Loucy (cell line): ENCODE results near the gene OLAH.
A peak's percentile ranks its signal among the peaks of the same experiment; 100 is the strongest.

Experiments used
- H2AFZ ChIP-seq: fragments of 200-600 bp; sonication (generic); 2 replicates; pipeline ENCODE4 v1.6.0; 2016; ENCODE audit warnings: antibody characterized with exemption, mild to moderate bottlenecking, low read length, moderate library complexity
- H3F3A ChIP-seq: fragments of 200-600 bp; 2 replicates; pipeline ENCODE4 v1.6.0; 2016; ENCODE audit warnings: antibody characterized with exemption, low read depth, mild to moderate bottlenecking
- H3K27me3 ChIP-seq: fragments of 200-600 bp; sonication (generic); 2 replicates; pipeline ENCODE4 v1.6.1; 2014; ENCODE audit warnings: low read length, mild to moderate bottlenecking; ENCODE audit not compliant: insufficient read depth, poor library complexity, severe bottlenecking
- H3K36me3 ChIP-seq: fragments of 200-600 bp; sonication (generic); 2 replicates; pipeline ENCODE4 v1.6.1; 2016; ENCODE audit warnings: low read length; ENCODE audit not compliant: insufficient read depth
- H3K4me1 ChIP-seq: fragments of 200-600 bp; sonication (generic); 2 replicates; pipeline ENCODE4 v1.5.1; 2014; ENCODE audit warnings: low read length, mild to moderate bottlenecking; ENCODE audit not compliant: insufficient read depth, poor library complexity, severe bottlenecking
- H3K4me2 ChIP-seq: fragments of 200-600 bp; sonication (generic); 2 replicates; pipeline ENCODE4 v1.6.0; 2014; ENCODE audit warnings: antibody characterized with exemption, low read length, low read depth, mild to moderate bottlenecking; ENCODE audit not compliant: poor library complexity, severe bottlenecking
- H3K4me3 ChIP-seq: fragments of 200-600 bp; sonication (generic); 2 replicates; pipeline ENCODE4 v1.5.1; 2014; ENCODE audit warnings: low read length, mild to moderate bottlenecking, mixed read lengths; ENCODE audit not compliant: poor library complexity, severe bottlenecking
- H3K79me2 ChIP-seq: fragments of 200-600 bp; sonication (generic); 2 replicates; pipeline ENCODE4 v1.6.1; 2014; ENCODE audit warnings: low read length; ENCODE audit not compliant: insufficient read depth
- H3K9ac ChIP-seq: fragments of 200-600 bp; sonication (generic); 2 replicates; pipeline ENCODE4 v1.6.0; 2014; ENCODE audit warnings: mild to moderate bottlenecking, low read depth, low read length, moderate library complexity; ENCODE audit not compliant: poor library complexity, severe bottlenecking
- H3K9me2 ChIP-seq: fragments of 200-600 bp; sonication (generic); replicated peaks from 2 replicates; pipeline ENCODE4 v1.6.1; 2016; ENCODE audit warnings: low read depth, low read length, mixed read lengths
- H3K9me3 ChIP-seq: fragments of 200-600 bp; sonication (generic); 2 replicates; pipeline ENCODE4 v1.6.1; 2014; ENCODE audit warnings: mild to moderate bottlenecking, antibody characterized with exemption, low read length, low read depth; ENCODE audit not compliant: insufficient read depth
- H4K20me1 ChIP-seq: fragments of 200-600 bp; sonication (generic); 2 replicates; pipeline ENCODE4 v1.6.0; 2014; ENCODE audit warnings: antibody characterized with exemption, low read length, mild to moderate bottlenecking; ENCODE audit not compliant: insufficient read depth, poor library complexity, severe bottlenecking
- CTCF ChIP-seq: fragments of 200-600 bp; sonication (generic); conservative IDR thresholded peaks from 2 replicates; pipeline ENCODE4 v1.5.1; 2014; ENCODE audit warnings: mild to moderate bottlenecking, antibody characterized with exemption, low read length
- EZH2phosphoT487 ChIP-seq: fragments of 200-600 bp; IDR thresholded peaks from 2 replicates; pipeline ENCODE4 v1.6.1; 2018; ENCODE audit warnings: antibody characterized with exemption, mild to moderate bottlenecking, moderate library complexity, borderline replicate concordance

Gene OLAH

GRCh38 chr10:15103513-15103912 lies 59.8 kb downstream of the OLAH start:
- H3F3A ChIP-seq, result no peaks in the 10 kb centered on the region
- H3K4me3 ChIP-seq, result no peak overlapping the region
- no peak overlapping the region for H2AFZ ChIP-seq
- peaks cover 17% of the 10 kb centered on the region for H3K4me1 ChIP-seq
- peaks cover 34% of the 10 kb centered on the region; the same call in 1 of the 2 replicates for H3K36me3 ChIP-seq
- H3K4me2 ChIP-seq, result no peak overlapping the region
- H3K9me2 ChIP-seq, result no peaks in the 10 kb centered on the region
- TF ChIP-seq CTCF (no peak), EZH2phosphoT487 (no peak)
- no peaks in the 10 kb centered on the region for H3K27me3 ChIP-seq
- no peaks in the 10 kb centered on the region for H3K9me3 ChIP-seq
- peaks cover 34% of the 10 kb centered on the region for H3K79me2 ChIP-seq
- H4K20me1 ChIP-seq, result peaks cover 6% of the 10 kb centered on the region
- H3K9ac ChIP-seq, result no peak overlapping the region

- Histone ChIP-seq H4K20me1 (no peaks in the 10 kb centered on the region), H3K4me1 (no peaks in the 10 kb centered on the region), H3K36me3 (peaks cover 56% of the 10 kb centered on the region; the same call in 1 of the 2 replicates), H3F3A (no peaks in the 10 kb centered on the region), H3K79me2 (peaks cover 4% of the 10 kb centered on the region; the same call in 1 of the 2 replicates), H3K27me3 (no peaks in the 10 kb centered on the region), H2AFZ (no peak overlapping the region), H3K9me3 (no peaks in the 10 kb centered on the region), H3K9ac (no peak overlapping the region), H3K4me2 (no peak overlapping the region), H3K9me2 (no peaks in the 10 kb centered on the region), H3K4me3 (no peak overlapping the region)
- TF ChIP-seq CTCF, result peak; percentile 99
- no peak for TF ChIP-seq EZH2phosphoT487
Measured at GRCh38 chr10:15106352-15107013, 62.7 kb downstream of the OLAH start.

- H3K4me3 ChIP-seq, result no peak overlapping the region
- peaks cover 5% of the 10 kb centered on the region; the same call in 1 of the 2 replicates for H3K79me2 ChIP-seq
- H3K9ac ChIP-seq, result no peak overlapping the region
- peaks cover 5% of the 10 kb centered on the region; the same call in 1 of the 2 replicates for H3K9me3 ChIP-seq
- H4K20me1 ChIP-seq, result no peaks in the 10 kb centered on the region
- H3K36me3 ChIP-seq, result peaks cover 65% of the 10 kb centered on the region; the same call in 1 of the 2 replicates
- H3K4me1 ChIP-seq, result no peaks in the 10 kb centered on the region
- TF ChIP-seq EZH2phosphoT487 (no peak), CTCF (no peak)
- H2AFZ ChIP-seq, result no peak overlapping the region
- no peaks in the 10 kb centered on the region for H3K9me2 ChIP-seq
- no peaks in the 10 kb centered on the region for H3F3A ChIP-seq
- no peaks in the 10 kb centered on the region for H3K27me3 ChIP-seq
- no peak overlapping the region for H3K4me2 ChIP-seq
Measured at GRCh38 chr10:15112657-15113056, 68.9 kb downstream of the OLAH start.
